DMS 273 (cell line): ENCODE results near the gene NWD2.

Experiments
- DNase-seq: peaks from one replicate; lab custom pipeline; 2025; ENCODE audit not compliant: unreplicated experiment; lab: John Stamatoyannopoulos, UW

The NWD2 gene

GRCh38 chr4:37279121-37279520, 34.6 kb downstream of the NWD2 start:
- DNase-seq, result no peak

GRCh38 chr4:37279894-37280592, 35.5 kb downstream of the NWD2 start:
- DNase-seq, result no peak

- DNase-seq, result no peak
Measured at GRCh38 chr4:37299468-37299867, 54.9 kb downstream of the NWD2 start.

GRCh38 chr4:37304612-37305011, 60.1 kb downstream of the NWD2 start:
- no peak for DNase-seq

DNA sequence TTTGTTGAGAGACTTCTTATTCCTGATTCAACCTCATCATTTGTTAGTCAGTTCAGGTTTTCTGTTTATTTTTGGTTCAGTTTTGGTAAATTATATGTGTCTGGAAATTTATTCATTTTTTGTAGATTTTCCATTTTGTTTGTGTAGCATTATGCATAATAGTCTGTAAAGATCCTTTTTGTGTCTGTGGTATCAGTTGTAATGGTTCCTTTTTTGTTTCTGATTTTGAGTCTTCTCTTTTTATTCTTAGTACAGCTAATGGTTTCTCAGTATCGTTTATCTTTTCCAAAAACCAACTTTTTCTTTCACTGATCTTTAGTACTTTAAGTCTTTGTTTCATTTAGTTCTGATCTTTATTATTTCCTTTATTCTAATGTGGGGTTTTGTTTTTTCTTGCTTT, 61.4 kb downstream of the NWD2 start:
- no peak for DNase-seq

DNA sequence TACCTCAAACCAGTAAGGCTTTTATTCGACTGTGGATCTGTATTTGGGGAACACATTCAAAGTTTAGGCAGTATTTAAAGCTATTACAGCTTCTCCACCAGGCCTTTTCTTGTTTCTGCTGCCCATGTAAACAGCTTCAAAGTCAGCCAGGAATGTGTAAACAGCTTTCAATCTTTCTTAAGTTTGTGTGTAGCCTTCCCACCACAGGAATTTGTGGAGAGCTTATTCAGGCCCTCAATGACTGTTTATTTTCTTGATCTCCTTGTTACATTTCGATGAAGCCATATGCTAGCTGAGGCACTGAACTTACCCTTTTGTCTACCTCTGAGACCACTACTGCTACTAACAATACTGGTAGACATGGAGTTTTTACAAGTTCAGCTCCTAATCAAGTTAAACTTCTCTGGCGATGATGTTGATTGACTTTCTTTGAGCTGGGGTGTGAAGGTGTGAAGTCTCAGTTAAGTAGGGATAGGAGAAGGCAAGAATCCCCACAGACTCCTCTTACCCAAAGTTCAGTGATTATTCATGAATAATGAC, 72.6 kb downstream of the NWD2 start:
- no peak for DNase-seq

GRCh38 chr4:37320513-37321235, 76.1 kb downstream of the NWD2 start:
- DNase-seq, result peak; percentile 50

- no peak for DNase-seq
Measured at GRCh38 chr4:37322122-37322521, 77.6 kb downstream of the NWD2 start.

DNA sequence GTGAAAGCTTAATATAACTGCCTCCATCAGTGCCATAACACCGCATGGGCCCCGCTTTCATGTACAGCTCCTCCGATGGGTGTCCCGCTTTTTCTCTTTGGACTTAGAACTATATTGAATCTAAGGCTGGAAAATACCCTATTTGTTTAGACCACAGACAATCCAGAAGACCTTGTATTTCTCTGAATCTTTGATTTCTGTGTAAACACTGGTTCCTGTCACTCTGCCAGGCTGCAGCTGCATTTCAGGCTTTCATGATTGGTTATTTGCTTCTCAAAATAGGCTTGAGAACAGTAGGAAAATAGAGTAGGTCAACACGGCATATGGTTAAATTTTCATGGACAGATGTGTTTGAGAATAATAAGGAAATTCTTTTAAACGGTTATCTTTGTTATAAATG, 80.0 kb downstream of the NWD2 start:
- peak; percentile 27 for DNase-seq

- no peak for DNase-seq
Measured at GRCh38 chr4:37326852-37327251, 82.3 kb downstream of the NWD2 start.

DNA sequence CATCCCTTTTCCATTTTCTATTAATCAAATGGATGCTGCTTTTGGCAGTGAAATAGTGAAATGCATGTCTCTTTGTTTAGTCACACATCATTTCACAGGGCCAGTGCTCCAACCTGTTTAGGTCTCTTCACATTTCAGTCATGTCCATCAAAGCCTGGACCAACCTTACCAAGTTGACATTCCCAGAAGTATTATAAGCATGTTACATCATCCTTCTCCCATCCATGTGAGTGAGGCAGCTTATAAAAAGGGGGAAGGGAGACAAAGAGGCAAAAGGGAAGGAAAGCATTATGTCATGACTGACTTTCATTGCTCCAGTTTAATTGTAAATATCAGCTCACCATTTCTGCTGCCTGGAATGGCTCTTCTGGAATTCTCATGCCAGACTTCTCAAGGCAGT, 94.4 kb downstream of the NWD2 start:
- DNase-seq, result no peak

DNA sequence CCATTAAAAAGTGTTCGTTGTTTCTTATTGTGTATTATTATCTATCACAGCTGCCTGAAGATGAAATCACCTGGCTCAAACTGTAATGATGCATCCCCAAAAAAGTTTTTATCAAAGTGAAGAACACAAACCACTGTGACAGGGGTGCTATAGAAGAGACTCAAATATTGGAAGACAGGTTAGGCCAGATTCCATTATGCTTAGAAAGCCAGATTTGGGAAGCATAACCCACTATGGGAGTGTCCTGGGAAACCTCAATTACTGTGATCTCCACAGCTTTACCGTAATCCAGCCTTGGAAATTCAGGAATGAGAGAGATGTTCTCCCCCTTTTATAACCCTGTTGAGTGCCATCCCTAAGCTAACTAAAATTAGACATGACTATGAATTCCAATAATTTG, 114.2 kb downstream of the NWD2 start:
- no peak for DNase-seq

DNA sequence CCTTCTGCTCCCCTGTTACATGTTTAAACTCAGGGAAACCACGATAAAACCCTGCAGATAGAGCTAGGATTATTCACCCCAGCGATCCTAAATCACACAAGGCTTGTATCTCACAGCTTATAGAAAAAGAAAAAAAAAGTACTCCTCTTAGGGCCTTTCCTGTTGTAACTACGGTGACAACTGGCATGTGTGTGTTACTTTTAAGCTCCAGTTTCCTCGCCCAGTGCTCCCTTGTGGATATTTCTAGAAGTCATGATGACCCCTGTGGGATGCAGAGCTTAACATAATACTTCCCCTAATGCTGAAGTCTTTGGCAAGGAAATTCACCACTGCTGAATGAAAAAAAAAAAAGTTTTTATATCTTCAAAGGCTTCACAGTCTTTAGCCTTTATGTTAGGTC, 114.7 kb downstream of the NWD2 start:
- DNase-seq, result no peak

DNA sequence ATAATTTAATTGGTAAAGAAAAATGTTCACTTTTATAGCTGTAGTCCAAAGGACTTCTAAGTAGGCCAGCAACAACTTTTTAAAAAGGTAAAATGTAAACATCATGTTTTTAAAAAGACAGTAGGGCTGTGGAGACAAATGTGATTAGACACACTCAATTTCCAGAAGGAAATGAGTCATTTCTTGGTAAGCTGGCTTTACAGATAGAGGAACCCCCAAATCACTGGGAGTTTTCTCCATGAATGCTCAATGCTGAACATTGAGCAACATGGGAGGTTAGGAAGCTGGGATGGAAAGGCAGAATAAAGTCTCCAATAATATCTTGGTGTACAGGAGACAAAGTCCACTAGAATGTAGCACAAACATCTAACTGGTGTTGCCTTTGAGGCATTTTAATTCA, 121.3 kb downstream of the NWD2 start:
- DNase-seq, result no peak

GRCh38 chr4:37367901-37368300, 123.4 kb downstream of the NWD2 start:
- DNase-seq, result no peak

DNA sequence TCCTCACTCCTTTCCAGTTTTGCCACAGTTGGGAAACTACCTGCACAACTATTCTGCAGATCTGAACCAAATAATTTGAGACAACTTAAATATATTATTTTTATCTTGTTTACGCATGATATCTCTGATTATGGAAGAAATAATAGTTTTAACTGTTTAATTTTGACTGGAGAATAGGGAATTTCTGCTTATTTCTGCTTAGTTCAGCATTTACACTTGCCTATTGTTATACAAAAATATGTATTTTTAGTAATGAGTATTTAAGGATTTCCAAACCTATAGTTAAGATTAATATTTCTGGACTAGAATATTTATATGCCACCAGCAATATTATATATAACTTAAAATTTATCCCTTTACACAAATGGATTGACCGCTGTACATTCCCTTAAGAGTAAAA, 125.5 kb downstream of the NWD2 start:
- no peak for DNase-seq

DNA sequence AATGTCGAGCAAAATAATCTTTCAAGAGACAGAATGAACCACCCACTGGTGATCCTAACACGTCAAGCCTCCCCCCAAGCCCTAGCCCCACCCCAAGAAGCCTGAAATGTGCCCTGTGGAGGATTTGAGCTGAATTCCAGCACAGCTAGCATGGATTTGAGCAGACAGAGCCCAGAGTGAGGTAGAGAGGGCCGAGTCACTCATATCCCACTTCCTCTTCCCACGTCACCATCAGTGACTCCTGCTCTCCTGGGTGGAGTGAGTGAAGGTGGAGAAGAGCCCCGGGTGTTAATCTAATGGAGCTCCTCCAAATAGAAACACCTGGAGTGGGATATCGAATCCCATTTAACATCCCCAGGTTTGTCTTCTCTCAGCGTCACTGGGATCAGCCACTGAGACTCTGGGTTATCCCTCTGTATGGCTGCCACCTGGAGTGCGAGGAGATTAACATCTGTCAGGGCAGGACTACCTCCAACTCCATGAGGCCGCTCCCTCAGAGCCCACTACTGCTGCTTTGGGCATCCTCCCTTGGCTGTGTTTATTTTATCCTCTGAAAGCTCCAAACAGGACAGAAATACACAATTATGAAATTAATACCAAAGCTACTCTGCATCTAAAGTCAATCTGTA, 136.6 kb downstream of the NWD2 start:
- peak; percentile 56 for DNase-seq

- DNase-seq, result peak; percentile 72
Measured at GRCh38 chr4:37383579-37384229, 139.2 kb downstream of the NWD2 start.

GRCh38 chr4:37385424-37385823, 140.9 kb downstream of the NWD2 start:
- DNase-seq, result no peak

GRCh38 chr4:37388681-37389365, 144.3 kb downstream of the NWD2 start:
- no peak for DNase-seq

DNA sequence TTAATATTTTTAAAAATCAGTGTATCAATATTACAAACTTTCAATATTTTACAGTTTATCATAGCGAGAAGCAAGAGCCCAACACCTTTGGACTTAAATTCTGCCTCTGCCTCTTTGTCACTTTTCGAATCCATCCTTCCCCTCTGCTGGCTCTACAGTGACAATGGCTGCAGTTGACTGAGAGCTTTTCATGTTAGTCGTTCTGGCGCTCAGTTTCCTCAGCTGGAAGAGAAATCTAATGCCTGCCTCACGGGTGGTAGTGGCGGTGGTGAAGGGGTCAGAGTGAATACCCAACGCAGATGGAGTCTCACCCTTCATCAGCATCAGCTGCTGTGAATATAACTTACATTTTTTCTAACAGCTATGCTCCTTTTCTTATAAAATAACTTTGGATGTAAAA, 144.8 kb downstream of the NWD2 start:
- DNase-seq, result no peak
